Stimulated activated CD4-positive, alpha-beta T cell treated with anti-CD3 and anti-CD28 coated beads, Interleukin-4, amount 100 ng/mL, for 48 hours (primary cell): ENCODE results near the gene ABCB8.

ENCODE experiments used
- DNase-seq, 2 donors: peaks; one replicate each; pipeline ENCODE4 v3.0.0-alpha.2; 2020; ENCODE audit warnings: low read depth in 2 of 2

The ABCB8 gene

DNA sequence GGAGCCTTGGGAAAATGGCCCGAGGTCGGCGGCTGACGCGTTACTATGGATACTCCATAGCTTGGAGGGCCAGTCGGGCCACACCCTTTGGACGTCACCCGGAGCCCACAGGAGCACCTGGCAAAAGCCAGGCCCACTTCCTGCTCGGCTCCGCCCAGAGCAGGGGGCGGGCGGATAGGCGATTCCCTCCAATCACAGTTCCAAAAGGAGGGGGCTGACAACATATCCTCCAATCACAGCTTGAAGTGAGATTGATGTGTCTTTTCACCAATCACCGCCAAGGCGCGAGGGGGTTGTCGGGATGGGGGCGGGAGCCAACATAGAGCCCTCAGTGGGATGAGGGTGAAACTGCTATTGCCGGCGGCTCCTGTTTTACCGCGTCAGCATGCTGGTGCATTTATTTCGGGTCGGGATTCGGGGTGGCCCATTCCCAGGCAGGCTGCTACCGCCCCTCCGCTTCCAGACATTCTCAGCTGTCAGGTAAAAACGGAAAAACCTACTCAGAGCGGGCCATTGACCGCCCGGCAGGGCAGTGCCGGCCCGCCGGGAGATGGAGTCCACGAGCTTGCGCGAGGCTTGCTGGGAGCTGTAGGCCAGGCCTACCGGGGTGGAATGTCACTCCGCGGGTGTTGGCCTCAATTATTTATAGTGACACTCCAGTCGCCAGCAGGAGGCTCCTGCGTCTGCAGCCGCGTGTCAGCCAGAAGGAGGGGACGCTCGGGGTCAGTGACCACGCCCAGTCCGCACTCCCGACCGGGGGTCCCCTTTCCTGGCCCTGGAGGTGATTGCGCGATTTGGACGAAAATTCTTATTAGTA lies at the start of gene ABCB8:
ABCB8 (plus strand) TSS at position 320 of the 817 bp plus-strand sequence; CDS start at position 386, 66 bp downstream.
- DNase-seq: peak; percentile 96 to 97

GRCh38 chr7:150979713-150980390 lies 48.4 kb upstream of the ABCB8 start:
- DNase-seq: no peak

GRCh38 chr7:150980663-150981062 lies 47.6 kb upstream of the ABCB8 start:
- DNase-seq: no peak

- DNase-seq: no peak
These were observed 46.6 kb upstream of the ABCB8 start for GRCh38 chr7:150981644-150982043.

DNA sequence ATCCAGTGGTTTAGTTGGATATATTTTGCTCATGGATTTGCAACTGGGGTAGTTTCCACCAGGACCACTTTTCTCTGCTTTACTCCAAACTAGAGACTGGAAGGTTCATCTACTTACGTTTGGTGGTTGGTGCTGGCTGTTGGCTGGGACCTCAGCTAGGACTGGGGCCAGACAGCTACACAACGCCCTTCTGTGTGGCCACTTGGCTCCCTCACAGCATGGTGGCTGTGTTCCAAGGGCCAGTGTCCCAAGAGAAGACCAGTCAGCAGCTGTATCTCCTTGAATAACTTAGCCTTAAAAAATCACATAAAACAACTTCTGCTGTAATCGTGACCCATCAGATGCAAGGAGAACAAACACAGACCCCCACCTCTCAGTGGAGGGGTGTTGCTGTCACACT lies 45.9 kb upstream of the ABCB8 start:
- DNase-seq: no peak

- no peak for DNase-seq
These were observed 44.3 kb upstream of the ABCB8 start for GRCh38 chr7:150983893-150984368.

- peak; percentile 43 to 54 for DNase-seq
These were observed 42.1 kb upstream of the ABCB8 start for GRCh38 chr7:150986099-150986512.

- DNase-seq: no peak
These were observed 41.7 kb upstream of the ABCB8 start for GRCh38 chr7:150986556-150986955.

GRCh38 chr7:150988230-150989226 lies 39.7 kb upstream of the ABCB8 start:
- DNase-seq: peak; percentile 62 to 71

- DNase-seq: no peak
These were observed 38.8 kb upstream of the ABCB8 start for GRCh38 chr7:150989456-150989855.

GRCh38 chr7:150990416-150991186 lies 37.6 kb upstream of the ABCB8 start, which contains the start of gene NOS3:
NOS3 (plus strand) TSS chr7:150991017; CDS start chr7:150993804, 2,787 bp downstream.
- no peak for DNase-seq

GRCh38 chr7:150992051-150992640 lies 36.1 kb upstream of the ABCB8 start:
- DNase-seq: no peak

DNA sequence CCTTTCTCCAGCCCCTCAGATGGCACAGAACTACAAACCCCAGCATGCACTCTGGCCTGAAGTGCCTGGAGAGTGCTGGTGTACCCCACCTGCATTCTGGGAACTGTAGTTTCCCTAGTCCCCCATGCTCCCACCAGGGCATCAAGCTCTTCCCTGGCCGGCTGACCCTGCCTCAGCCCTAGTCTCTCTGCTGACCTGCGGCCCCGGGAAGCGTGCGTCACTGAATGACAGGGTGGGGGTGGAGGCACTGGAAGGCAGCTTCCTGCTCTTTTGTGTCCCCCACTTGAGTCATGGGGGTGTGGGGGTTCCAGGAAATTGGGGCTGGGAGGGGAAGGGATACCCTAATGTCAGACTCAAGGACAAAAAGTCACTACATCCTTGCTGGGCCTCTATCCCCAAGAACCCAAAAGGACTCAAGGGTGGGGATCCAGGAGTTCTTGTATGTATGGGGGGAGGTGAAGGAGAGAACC lies 35.4 kb upstream of the ABCB8 start:
- DNase-seq: no peak

DNA sequence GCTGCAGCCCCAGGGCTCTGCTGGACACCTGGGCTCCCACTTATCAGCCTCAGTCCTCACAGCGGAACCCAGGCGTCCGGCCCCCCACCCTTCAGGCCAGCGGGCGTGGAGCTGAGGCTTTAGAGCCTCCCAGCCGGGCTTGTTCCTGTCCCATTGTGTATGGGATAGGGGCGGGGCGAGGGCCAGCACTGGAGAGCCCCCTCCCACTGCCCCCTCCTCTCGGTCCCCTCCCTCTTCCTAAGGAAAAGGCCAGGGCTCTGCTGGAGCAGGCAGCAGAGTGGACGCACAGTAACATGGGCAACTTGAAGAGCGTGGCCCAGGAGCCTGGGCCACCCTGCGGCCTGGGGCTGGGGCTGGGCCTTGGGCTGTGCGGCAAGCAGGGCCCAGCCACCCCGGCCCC lies 34.7 kb upstream of the ABCB8 start:
- no peak for DNase-seq

DNA sequence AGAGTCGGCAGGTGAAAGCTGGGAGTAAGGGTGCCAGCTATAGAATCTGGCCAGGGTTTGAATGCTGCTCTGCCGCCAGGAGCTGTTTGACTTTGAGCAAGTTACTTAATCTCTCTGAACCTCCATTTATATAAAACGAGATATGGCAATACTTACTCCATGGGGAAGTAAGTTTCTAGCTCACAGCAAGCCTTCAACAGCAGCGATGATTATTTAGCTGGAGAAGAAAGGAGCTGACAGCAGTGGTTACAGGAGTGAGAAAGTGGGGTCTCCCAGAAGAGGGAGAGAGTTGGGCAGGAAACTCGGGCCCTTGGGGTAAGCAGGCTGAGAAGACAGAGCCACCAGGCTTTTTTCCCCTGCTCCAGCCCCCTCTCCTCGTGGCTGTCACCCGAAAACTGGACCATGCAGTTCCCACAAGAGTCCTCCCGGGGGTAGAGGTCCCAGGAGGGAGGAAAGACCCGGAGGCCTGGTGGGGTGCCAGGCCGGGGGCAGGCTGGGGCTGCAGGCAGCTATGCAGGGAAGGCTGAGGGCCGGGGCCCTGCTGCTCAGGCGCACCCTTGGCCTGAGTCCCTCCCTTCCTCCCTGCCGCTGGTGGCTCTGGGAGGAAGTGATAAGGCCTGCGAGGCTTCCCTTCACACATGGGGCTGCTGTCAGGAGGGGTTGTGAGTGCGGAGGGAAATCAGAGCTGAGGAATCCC lies 34.0 kb upstream of the ABCB8 start:
- no peak for DNase-seq

- no peak for DNase-seq
These were observed 33.3 kb upstream of the ABCB8 start for GRCh38 chr7:150994838-150995510.

- DNase-seq: no peak
These were observed 31.7 kb upstream of the ABCB8 start for GRCh38 chr7:150996376-150997074.

GRCh38 chr7:150997075-150997511 lies 31.2 kb upstream of the ABCB8 start:
- DNase-seq: no peak
